Fibroblast of gingiva (primary cell): Measurements from ENCODE around the gene CTNNBIP1.
A peak's percentile ranks its signal among the peaks of the same experiment; 100 is the strongest.
"Not testable (repeated sequence)": the region's sequence is repeated elsewhere in the genome, so short reads cannot be mapped to it uniquely, and the experiment has no call there.

Source experiments
- DNase-seq: peaks from one replicate; pipeline ENCODE4 v3.0.0-alpha.2; 2011; ENCODE audit warnings: low read depth

The CTNNBIP1 gene

DNA sequence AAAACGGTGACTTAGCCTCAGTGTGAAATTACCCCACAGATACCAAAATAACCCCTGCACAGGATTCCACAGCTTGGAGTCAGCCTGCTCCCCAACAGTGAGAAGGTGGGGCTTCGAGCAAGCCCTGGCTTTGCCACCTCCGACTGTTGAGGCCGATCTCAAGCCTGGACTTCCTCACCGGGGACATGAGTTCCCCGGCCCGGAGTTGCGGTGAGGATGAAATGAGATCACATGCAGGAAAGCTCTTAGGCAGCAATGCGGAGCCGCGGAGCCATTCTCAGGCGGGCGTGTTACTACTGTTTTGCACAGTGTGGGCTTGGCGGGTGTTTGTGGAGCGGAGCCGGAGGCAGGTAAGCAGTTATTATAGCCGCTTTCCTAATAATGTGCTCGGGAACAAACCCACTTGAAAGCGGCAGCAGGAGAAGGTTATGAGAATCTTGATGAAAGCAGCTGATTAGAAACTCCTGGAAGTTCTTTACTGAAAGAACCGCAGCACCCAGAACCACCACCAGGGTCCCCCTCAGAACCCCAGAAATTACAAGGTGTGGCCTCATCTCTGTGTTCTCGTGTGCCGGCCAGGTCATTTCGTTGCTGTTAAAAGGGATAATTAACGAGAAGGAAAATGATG is 82.4 kb downstream of the CTNNBIP1 start:
- DNase-seq, result no peak

DNA sequence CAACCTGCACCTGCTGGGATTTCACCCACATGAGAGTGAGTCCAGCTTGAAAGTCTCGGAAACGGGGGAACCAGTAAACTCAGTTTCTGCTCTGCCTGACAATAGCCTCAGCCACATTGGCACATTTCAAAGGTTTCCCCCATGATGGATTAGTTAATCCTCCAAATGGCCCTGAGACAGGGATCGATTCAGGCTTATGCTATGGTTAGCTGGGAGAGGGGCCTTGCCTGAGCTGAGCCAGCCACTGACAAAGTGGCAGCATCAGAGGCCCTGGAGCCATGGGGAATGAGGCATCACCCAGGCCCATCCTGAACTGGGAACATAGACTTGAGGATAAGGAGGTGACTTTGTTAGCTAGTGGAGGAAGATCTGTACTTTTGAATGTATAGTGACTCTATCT is 83.5 kb downstream of the CTNNBIP1 start:
- no peak for DNase-seq

- DNase-seq, result no peak
These were observed 84.0 kb downstream of the CTNNBIP1 start for GRCh38 chr1:9826087-9826486.

DNA sequence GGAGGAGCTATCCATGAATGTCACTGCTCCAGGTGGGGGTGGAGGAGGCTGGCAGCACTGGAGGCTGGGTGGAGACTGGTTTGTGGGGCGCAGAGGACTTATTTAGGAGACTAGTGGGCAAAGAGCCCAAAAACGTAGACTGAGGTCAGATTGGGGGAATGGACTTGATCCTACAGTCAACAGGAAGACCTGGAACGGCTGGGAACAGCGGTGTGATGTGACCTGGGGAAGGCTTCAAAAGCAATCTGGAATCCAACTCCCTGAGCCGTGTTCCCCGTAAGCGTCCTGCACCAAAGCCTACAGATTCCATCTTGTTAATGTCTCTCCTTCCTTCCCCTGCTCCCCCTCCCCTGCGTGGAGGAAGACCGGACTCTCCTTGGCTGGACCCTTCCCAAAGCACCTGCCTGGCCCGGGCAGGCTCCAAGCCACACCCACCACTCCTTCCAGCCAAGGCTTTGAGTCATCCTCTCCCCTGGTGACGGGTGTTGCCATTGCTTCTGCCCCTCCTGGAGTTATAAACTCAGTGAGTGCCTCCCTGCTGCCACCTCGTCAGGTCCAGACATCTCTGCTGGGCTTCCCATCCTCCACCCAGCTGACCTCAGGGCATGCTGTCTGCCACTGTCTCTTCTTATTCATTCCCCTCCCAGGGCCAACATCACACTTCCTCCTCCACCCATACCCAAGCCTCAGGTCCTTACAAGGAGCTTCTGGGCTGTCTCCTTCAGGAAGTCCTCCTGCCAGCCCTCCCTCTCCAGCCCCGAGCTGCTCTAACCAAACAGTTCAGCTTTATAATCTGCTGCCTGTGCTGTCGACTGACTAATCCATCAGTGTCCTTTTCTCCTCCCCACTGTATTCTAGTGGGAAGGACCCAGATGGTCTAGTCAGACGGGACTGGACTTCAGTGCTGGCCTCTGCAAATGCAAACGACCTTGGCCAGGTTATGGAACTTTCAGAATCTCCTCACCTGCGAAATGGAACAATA is 84.7 kb downstream of the CTNNBIP1 start:
- peak; percentile 22 for DNase-seq

GRCh38 chr1:9824702-9825089 is 85.4 kb downstream of the CTNNBIP1 start:
- no peak for DNase-seq

GRCh38 chr1:9823943-9824701 is 85.9 kb downstream of the CTNNBIP1 start, which contains the start of gene CLSTN1:
TSS of gene CLSTN1 (minus strand) at chr1:9823965. CDS start at chr1:9823733, 232 bp downstream.
- peak; percentile 87 for DNase-seq

- DNase-seq, result no peak
These were observed 86.5 kb downstream of the CTNNBIP1 start for GRCh38 chr1:9823693-9823942.

GRCh38 chr1:9822897-9823692 is 87.0 kb downstream of the CTNNBIP1 start:
- no peak for DNase-seq

- DNase-seq, result no peak
These were observed 87.6 kb downstream of the CTNNBIP1 start for GRCh38 chr1:9822490-9822889.

DNA sequence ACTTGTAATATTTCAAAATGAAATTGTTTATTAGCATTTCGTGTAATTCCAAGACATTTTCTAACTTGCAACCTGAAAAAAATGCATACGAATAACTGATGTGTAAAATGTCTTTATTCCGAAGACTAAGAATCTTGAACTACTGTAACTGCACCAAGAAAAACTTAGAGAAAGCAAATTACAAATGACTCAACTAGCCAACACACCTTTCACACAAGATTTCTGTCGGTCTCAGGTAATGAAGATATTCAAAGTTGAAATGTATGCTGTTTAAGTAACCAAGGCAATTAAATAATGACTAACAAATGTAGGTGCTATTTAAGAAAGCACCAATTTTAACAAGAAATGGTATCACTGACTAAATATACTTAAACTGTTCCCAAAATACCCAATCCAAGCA is 88.4 kb downstream of the CTNNBIP1 start:
- no peak for DNase-seq

- DNase-seq, result no peak
These were observed 89.5 kb downstream of the CTNNBIP1 start for GRCh38 chr1:9820521-9820920.

DNA sequence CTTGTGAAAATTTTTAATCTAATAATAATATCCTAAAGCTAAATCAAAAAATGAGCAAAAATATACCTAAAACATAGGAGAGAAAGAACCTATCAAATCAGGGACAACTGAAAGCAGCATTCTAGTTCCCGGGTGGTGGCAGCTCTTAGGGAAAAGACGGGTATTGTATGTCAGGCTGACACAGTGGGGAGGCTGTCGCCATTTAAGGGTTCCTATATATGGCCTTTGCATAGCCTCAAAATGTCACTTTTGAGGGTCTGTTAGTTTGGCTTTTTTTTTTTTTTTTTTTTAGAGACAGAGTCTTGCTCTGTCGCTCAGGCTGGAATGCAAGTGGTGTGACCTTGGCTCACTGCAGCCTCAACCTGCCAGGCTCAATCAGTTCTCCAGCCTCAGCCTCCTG is 92.3 kb downstream of the CTNNBIP1 start:
- DNase-seq, result no peak

DNA sequence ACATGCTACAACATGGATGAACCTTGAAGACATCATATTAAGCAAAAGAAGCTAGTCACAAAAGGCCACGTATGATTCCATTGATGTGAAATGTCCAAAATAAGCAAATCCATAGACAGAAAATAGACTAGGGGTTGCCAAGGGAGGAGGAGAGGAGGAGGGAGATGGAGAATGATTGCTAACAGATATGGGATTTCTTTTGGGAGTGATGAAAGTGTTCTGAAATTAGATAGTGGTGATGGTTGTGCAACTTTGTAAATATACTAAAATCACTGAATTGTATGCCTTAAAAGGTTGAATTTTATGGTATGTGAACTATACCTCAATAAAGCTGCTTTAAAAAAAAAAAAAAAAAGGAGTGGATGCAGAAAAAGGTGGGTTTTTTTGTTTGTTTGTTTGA is 93.9 kb downstream of the CTNNBIP1 start:
- peak; percentile 81 for DNase-seq

- DNase-seq, result no peak
These were observed 94.9 kb downstream of the CTNNBIP1 start for GRCh38 chr1:9815150-9815549.

DNA sequence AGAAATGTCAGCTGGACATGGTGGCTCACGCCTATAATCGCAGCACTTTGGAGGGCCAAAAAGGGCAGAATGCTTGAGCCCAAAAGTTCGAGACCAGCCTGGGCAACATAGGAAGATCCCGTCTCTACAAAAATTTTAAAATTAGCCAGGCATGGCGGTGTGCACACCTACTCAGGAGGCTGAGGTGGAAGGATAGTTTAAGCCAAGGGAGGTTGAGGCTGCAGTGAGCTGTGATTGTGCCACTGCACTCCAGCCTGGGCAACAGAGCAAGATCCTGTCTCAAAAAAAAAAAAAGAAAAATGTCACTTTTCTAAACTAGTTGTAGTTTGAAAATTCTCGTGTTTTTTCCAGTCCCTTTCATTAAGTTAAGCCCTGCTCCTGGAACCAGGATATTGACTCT is 95.5 kb downstream of the CTNNBIP1 start:
- DNase-seq, result no peak

DNA sequence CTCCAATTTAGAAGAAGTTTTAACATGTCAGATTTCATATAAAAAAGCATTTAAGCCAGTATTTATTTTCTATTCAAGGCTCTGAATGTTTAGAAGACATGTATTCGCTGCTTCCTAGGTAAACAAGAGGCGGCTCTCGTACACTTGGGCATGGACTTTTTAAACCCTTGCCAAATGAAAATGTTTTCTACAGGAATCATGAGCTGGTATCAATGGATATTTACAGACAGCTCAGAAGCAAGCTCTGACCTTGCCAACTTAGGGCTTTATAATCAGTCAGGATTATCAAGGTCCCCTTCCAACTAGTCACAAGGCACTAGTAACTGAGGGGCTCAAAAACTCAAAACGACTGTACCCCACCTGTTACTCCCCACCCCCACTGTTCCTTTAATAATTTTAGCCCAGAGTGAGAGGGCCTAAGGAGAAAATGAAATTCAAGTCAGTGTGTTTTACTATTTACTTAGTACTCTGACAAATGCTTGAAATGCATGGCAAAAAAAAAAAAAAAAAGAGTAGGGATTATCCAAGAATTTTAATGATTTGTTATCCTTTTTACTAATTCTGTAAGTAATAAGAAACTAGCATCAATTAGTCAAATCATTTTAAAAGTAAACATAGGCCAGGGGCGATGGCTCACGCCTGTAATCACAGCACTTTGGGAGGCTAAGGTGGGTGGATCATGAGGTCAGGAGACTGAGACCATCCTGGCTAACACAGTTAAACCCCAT is 98.7 kb downstream of the CTNNBIP1 start:
- DNase-seq, result no peak

GRCh38 chr1:9809100-9809510 is 101.0 kb downstream of the CTNNBIP1 start:
- DNase-seq, result no peak

GRCh38 chr1:9808459-9808858 is 101.6 kb downstream of the CTNNBIP1 start:
- DNase-seq, result no peak

GRCh38 chr1:9807541-9807940 is 102.5 kb downstream of the CTNNBIP1 start:
- no peak for DNase-seq

DNA sequence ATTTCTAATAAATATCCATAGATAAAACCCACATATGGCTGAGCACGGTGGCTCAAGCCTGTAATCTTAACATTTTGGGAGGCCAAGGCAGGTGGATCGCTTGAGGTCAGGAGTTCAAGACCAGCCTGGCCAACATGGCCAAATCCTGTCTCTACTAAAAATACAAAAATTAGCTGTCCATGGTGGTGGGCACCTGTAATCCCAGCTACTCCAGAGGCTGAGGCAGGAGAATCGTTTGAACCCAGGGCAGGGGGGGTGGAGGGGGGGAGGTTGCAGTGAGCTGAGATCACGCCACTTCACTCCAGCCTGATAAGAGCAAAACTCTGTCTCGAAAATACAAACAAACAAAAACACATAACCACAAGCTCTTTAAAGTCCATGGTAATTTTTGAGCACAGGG is 104.1 kb downstream of the CTNNBIP1 start:
- not testable (repeated sequence) for DNase-seq

- no peak for DNase-seq
These were observed 105.0 kb downstream of the CTNNBIP1 start for GRCh38 chr1:9805006-9805508.
